ENCODE measurements around the gene OTX1. TPM values are rescaled to one million over a fixed set of nuclear protein-coding genes. Genes with fewer than 3 reads are reported as not detected.

The OTX1 gene
- total RNA-seq, 1 donor from 2014 or later, result not detected

GRCh38 chr2:63096491-63096890 is 45.9 kb downstream of the OTX1 start:
- TF ChIP-seq CTCF (IDR thresholded peaks at IDR 0.05; ENCODE audit: insufficient read depth, low read length, poor library complexity, severe bottlenecking), result no peak
- no peak overlapping the region for H3K4me3 ChIP-seq (ENCODE audit: low read depth, low read length)
- no peaks in the 10 kb centered on the region for H3K36me3 ChIP-seq (ENCODE audit: control insufficient read depth, insufficient read depth, low read length)
- DNase-seq (ENCODE audit: low read depth), result no peak
- no peaks in the 10 kb centered on the region for H3K27me3 ChIP-seq (ENCODE audit: control insufficient read depth, insufficient read depth, low read length)

GRCh38 chr2:63099032-63099431 is 48.4 kb downstream of the OTX1 start:
- H3K4me3 ChIP-seq (ENCODE audit: low read depth, low read length), result no peak overlapping the region

GRCh38 chr2:63101954-63102353 is 51.3 kb downstream of the OTX1 start:
- no peak for TF ChIP-seq CTCF (IDR thresholded peaks at IDR 0.05; ENCODE audit: insufficient read depth, low read length, poor library complexity, severe bottlenecking)
- no peaks in the 10 kb centered on the region for H3K36me3 ChIP-seq (ENCODE audit: control insufficient read depth, insufficient read depth, low read length)
- no peak for DNase-seq (ENCODE audit: low read depth)
- H3K27me3 ChIP-seq (ENCODE audit: control insufficient read depth, insufficient read depth, low read length), result no peaks in the 10 kb centered on the region
- no peak overlapping the region for H3K4me3 ChIP-seq (ENCODE audit: low read depth, low read length)

More at GRCh38 chr2:63099032-63099431, 48.4 kb downstream of the OTX1 start:
- no peak for TF ChIP-seq CTCF (IDR thresholded peaks at IDR 0.05; ENCODE audit: insufficient read depth, low read length, poor library complexity, severe bottlenecking)
- no peak for DNase-seq (ENCODE audit: low read depth)
- Histone ChIP-seq H3K27me3 (ENCODE audit: control insufficient read depth, insufficient read depth, low read length) (no peaks in the 10 kb centered on the region), H3K36me3 (ENCODE audit: control insufficient read depth, insufficient read depth, low read length) (no peaks in the 10 kb centered on the region)

DNA sequence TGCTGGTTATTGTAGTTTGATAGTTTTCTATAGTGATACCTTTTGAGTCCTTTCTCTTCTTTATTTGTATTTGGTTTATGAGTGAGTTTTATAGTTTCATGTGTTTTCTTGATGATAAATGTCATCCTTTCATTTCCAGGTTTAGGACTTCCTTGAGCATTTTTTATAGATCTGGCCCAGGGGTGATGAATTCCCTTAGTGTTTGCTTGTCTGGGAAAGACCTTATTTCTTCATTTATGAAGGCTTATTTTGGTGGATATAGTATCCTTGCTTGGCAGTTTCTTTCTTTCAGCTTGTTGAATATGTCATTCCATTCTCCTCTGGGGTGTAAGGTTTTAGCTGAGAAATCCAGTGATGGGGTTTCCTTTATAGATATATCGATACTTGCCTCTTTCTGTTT is 53.9 kb downstream of the OTX1 start:
- H3K36me3 ChIP-seq (ENCODE audit: control insufficient read depth, insufficient read depth, low read length), result no peaks in the 10 kb centered on the region
- no peaks in the 10 kb centered on the region for H3K27me3 ChIP-seq (ENCODE audit: control insufficient read depth, insufficient read depth, low read length)
- no peak for TF ChIP-seq CTCF (IDR thresholded peaks at IDR 0.05; ENCODE audit: insufficient read depth, low read length, poor library complexity, severe bottlenecking)
- no peak overlapping the region for H3K4me3 ChIP-seq (ENCODE audit: low read depth, low read length)
- DNase-seq (ENCODE audit: low read depth), result no peak

Measured in kidney epithelial cell (primary cell).